Measurements from ENCODE around the gene GCG. TPM values are rescaled to one million over a fixed set of nuclear protein-coding genes. Genes with fewer than 3 reads are reported as not detected.

Gene GCG
- polyA plus RNA-seq, 1 donor from 2014 or later, result not detected

DNA sequence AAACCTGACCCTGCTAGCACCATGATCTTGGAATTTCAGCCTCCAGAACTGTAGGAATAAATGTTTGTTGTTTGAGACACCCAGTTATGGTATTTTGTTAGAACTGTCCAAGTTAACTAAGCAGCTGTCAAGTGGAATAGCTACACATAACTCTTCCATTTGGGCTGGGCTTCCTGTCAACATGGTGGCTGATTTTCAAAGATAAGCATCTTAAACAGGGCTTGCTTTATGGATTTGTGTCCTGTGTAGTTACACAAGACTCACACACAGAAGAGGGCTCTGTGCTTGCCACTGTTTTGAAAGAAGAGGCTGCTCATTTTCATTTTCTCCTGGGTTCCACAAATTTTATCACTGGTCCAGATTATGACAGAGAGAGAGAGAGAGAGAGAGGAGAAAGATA is 35.7 kb downstream of the GCG start:
- no peak overlapping the region for H2AFZ ChIP-seq (ENCODE audit: low read depth, low read length)
- no peak overlapping the region for H3K4me2 ChIP-seq (ENCODE audit: low read length)
- no peaks in the 10 kb centered on the region for H3K27me3 ChIP-seq (ENCODE audit: insufficient read depth, low read depth, low read length)
- H3K9me2 ChIP-seq (ENCODE audit: insufficient read depth, low read length), result no peaks in the 10 kb centered on the region
- no peaks in the 10 kb centered on the region for H3F3A ChIP-seq (ENCODE audit: insufficient read depth, low read length, poor library complexity, severe bottlenecking)
- no peak overlapping the region for H3K27ac ChIP-seq (ENCODE audit: low read length)
- no peak overlapping the region for H3K9ac ChIP-seq (ENCODE audit: low read length)
- no peak overlapping the region for H3K4me3 ChIP-seq (ENCODE audit: low read length)
- TF ChIP-seq, protein P1, sequence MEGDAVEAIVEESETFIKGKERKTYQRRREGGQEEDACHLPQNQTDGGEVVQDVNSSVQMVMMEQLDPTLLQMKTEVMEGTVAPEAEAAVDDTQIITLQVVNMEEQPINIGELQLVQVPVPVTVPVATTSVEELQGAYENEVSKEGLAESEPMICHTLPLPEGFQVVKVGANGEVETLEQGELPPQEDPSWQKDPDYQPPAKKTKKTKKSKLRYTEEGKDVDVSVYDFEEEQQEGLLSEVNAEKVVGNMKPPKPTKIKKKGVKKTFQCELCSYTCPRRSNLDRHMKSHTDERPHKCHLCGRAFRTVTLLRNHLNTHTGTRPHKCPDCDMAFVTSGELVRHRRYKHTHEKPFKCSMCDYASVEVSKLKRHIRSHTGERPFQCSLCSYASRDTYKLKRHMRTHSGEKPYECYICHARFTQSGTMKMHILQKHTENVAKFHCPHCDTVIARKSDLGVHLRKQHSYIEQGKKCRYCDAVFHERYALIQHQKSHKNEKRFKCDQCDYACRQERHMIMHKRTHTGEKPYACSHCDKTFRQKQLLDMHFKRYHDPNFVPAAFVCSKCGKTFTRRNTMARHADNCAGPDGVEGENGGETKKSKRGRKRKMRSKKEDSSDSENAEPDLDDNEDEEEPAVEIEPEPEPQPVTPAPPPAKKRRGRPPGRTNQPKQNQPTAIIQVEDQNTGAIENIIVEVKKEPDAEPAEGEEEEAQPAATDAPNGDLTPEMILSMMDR (IDR thresholded peaks at IDR 0.05; ENCODE audit: poor library complexity, severe bottlenecking), result no peak
- TF ChIP-seq EP300 (conservative IDR thresholded peaks at IDR 0.05; ENCODE audit: poor library complexity, severe bottlenecking) (no peak), TAF1 (IDR thresholded peaks at IDR 0.05; ENCODE audit: low read depth) (no peak)
- H3K9me3 ChIP-seq (ENCODE audit: low read length), result no peaks in the 10 kb centered on the region
- H3K36me3 ChIP-seq (ENCODE audit: insufficient read depth, low read length), result no peaks in the 10 kb centered on the region
- H4K20me1 ChIP-seq (ENCODE audit: insufficient read depth), result no peaks in the 10 kb centered on the region
- no peaks in the 10 kb centered on the region for H3K79me2 ChIP-seq (replicated peaks; ENCODE audit: insufficient read depth, low read length)

DNA sequence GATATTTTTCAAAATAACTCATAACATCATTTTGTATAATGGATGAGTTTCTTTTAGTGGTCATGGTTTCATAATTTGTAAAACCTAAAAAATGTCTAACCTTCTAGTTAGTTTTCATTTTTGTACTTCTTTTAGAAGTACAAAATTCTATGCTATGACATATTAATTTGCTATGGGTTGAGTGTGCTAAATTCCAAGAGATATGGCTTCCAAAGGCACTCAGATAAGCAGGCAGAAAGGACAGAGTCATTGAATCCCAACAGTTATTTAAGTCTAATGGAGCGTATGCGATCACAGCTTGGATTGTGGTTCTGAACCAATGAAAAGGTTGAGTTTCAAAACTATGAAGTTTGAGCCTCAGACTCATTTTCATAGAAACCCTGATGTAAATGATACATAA is 37.0 kb downstream of the GCG start:
- Histone ChIP-seq H3K9ac (ENCODE audit: low read length) (no peak overlapping the region), H3K36me3 (ENCODE audit: insufficient read depth, low read length) (no peaks in the 10 kb centered on the region), H4K20me1 (ENCODE audit: insufficient read depth) (no peaks in the 10 kb centered on the region), H3K27me3 (ENCODE audit: insufficient read depth, low read depth, low read length) (no peaks in the 10 kb centered on the region), H3K4me2 (ENCODE audit: low read length) (no peak overlapping the region), H3K9me3 (ENCODE audit: low read length) (no peaks in the 10 kb centered on the region), H3K79me2 (replicated peaks; ENCODE audit: insufficient read depth, low read length) (no peaks in the 10 kb centered on the region), H3K4me3 (ENCODE audit: low read length) (no peak overlapping the region), H2AFZ (ENCODE audit: low read depth, low read length) (no peak overlapping the region), H3F3A (ENCODE audit: insufficient read depth, low read length, poor library complexity, severe bottlenecking) (no peaks in the 10 kb centered on the region), H3K27ac (ENCODE audit: low read length) (no peak overlapping the region), H3K9me2 (ENCODE audit: insufficient read depth, low read length) (no peaks in the 10 kb centered on the region)
- TF ChIP-seq, protein P2, sequence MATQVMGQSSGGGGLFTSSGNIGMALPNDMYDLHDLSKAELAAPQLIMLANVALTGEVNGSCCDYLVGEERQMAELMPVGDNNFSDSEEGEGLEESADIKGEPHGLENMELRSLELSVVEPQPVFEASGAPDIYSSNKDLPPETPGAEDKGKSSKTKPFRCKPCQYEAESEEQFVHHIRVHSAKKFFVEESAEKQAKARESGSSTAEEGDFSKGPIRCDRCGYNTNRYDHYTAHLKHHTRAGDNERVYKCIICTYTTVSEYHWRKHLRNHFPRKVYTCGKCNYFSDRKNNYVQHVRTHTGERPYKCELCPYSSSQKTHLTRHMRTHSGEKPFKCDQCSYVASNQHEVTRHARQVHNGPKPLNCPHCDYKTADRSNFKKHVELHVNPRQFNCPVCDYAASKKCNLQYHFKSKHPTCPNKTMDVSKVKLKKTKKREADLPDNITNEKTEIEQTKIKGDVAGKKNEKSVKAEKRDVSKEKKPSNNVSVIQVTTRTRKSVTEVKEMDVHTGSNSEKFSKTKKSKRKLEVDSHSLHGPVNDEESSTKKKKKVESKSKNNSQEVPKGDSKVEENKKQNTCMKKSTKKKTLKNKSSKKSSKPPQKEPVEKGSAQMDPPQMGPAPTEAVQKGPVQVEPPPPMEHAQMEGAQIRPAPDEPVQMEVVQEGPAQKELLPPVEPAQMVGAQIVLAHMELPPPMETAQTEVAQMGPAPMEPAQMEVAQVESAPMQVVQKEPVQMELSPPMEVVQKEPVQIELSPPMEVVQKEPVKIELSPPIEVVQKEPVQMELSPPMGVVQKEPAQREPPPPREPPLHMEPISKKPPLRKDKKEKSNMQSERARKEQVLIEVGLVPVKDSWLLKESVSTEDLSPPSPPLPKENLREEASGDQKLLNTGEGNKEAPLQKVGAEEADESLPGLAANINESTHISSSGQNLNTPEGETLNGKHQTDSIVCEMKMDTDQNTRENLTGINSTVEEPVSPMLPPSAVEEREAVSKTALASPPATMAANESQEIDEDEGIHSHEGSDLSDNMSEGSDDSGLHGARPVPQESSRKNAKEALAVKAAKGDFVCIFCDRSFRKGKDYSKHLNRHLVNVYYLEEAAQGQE (IDR thresholded peaks at IDR 0.05; ENCODE audit: borderline replicate concordance), result no peak

DNA sequence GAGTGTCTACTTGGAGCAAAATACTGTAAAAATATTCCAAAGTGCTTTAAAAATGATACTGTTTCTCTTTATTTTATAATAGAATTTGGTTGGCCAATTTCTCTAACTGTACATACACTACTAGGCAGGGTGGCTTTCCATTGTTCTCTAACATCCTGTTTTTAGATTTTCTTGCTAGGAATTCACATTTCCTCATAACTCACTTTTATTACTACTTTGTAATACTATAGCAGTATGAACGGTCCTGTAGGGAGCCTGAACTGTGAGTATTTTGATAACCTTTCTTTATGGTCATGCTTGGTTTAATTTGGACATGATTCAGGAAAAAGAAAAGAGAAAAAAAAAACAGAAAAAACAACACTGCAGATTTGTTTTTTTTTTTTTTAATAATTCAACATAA is 37.8 kb downstream of the GCG start:
- Histone ChIP-seq H3F3A (ENCODE audit: insufficient read depth, low read length, poor library complexity, severe bottlenecking) (no peaks in the 10 kb centered on the region), H3K9me2 (ENCODE audit: insufficient read depth, low read length) (no peaks in the 10 kb centered on the region), H3K4me2 (ENCODE audit: low read length) (no peak overlapping the region), H3K36me3 (ENCODE audit: insufficient read depth, low read length) (no peaks in the 10 kb centered on the region), H3K27me3 (ENCODE audit: insufficient read depth, low read depth, low read length) (no peaks in the 10 kb centered on the region), H3K9me3 (ENCODE audit: low read length) (no peaks in the 10 kb centered on the region), H3K4me3 (ENCODE audit: low read length) (no peak overlapping the region), H4K20me1 (ENCODE audit: insufficient read depth) (no peaks in the 10 kb centered on the region), H3K79me2 (replicated peaks; ENCODE audit: insufficient read depth, low read length) (no peaks in the 10 kb centered on the region), H2AFZ (ENCODE audit: low read depth, low read length) (no peak overlapping the region), H3K27ac (ENCODE audit: low read length) (no peak overlapping the region), H3K9ac (ENCODE audit: low read length) (no peak overlapping the region)
- TF ChIP-seq, protein P1 (IDR thresholded peaks at IDR 0.05; ENCODE audit: poor library complexity, severe bottlenecking), result no peak
- TF ChIP-seq MXI1 (conservative IDR thresholded peaks at IDR 0.05; ENCODE audit: poor library complexity, severe bottlenecking), result no peak

All from neural cell (in vitro differentiated cells).